Endothelial cell of umbilical vein (primary cell): ENCODE measurements around the gene MRPL4. TPM values are rescaled to one million over a fixed set of nuclear protein-coding genes. Genes with fewer than 3 reads are reported as not detected.

Experiments
- BruUV-seq: library from RNA; stranded (reverse); fragments of 400-500 nt; replicated peaks from 2 replicates; lab custom pipeline; 2021; lab: Mats Ljungman, UMichigan
- CTCF ChIA-PET: fragments of 300-600, 350-600 bp; sonication (Branson Sonifier 250); formaldehyde crosslinking; loops from one replicate; lab custom pipeline; 2021; ENCODE audit warnings: antibody characterized with exemption, inconsistent platforms; lab: Charles Lee
- POLR2A ChIA-PET: fragments of 300-600, 350-600 bp; sonication (Branson Sonifier 250); formaldehyde crosslinking; loops from one replicate; lab custom pipeline; 2021; ENCODE audit warnings: antibody characterized with exemption, inconsistent platforms; lab: Charles Lee
- DNase-seq: peaks from one replicate; pipeline ENCODE4 v3.0.0-alpha.2; 2011; ENCODE audit warnings: low read depth, low spot score
- FAIRE-seq: peaks from 2 replicates; lab custom pipeline; 2011; peaks lifted over from hg19 to GRCh38; lab: Jason Lieb, UNC
- H2AFZ ChIP-seq: 2 replicates; pipeline ENCODE4 v1.6.0; 2012; ENCODE audit warnings: low read depth, low read length, control low read depth, inconsistent platforms
- H3K27ac ChIP-seq: 2 replicates; pipeline ENCODE4 v1.5.1; 2011; ENCODE audit warnings: low read depth, mild to moderate bottlenecking, control low read depth, low read length, moderate library complexity; ENCODE audit not compliant: insufficient read depth
- H3K27me3 ChIP-seq, 2 experiments: 2 replicates each; pipeline versions ENCODE4 v1.6.0 to v1.6.1; 2011; ENCODE audit warnings: low read length in 2 of 2, mixed read lengths in 1 of 2; ENCODE audit not compliant: control insufficient read depth in 2 of 2, insufficient read depth in 2 of 2
- H3K36me3 ChIP-seq, 2 experiments: 2 replicates in 1 of 2; 3 replicates in 1 of 2; pipeline ENCODE4 v1.5.1; 2011; ENCODE audit warnings: low read length in 2 of 2, mild to moderate bottlenecking in 1 of 2, moderate library complexity in 1 of 2; ENCODE audit not compliant: control insufficient read depth in 2 of 2, insufficient read depth in 2 of 2; ENCODE audit errors: extremely low read depth in 1 of 2
- H3K4me1 ChIP-seq: 3 replicates; pipeline ENCODE4 v1.5.1; 2011; ENCODE audit warnings: mild to moderate bottlenecking, low read length; ENCODE audit not compliant: control insufficient read depth, insufficient read depth; ENCODE audit errors: extremely low read depth
- H3K4me2 ChIP-seq: 2 replicates; pipeline ENCODE4 v1.6.1; 2011; ENCODE audit warnings: low read length, control low read depth, mixed read lengths; ENCODE audit not compliant: insufficient read depth
- H3K4me3 ChIP-seq, 3 experiments: fragments of 200-600 bp in 1 of 3; sonication (generic), shearing (Covaris generic) in 1 of 3; replicated peaks in 1 of 3; 2 replicates each; pipeline ENCODE4 v1.5.1; 2011 to 2016; ENCODE audit warnings: control low read depth in 3 of 3, low read length in 3 of 3, mild to moderate bottlenecking in 2 of 3, inconsistent platforms in 1 of 3, low read depth in 1 of 3, moderate library complexity in 1 of 3; ENCODE audit not compliant: insufficient read depth in 1 of 3
- H3K79me2 ChIP-seq: 2 replicates; pipeline ENCODE4 v1.6.0; 2012; ENCODE audit warnings: low read length, inconsistent platforms; ENCODE audit not compliant: control insufficient read depth, insufficient read depth
- H3K9ac ChIP-seq: replicated peaks from 2 replicates; pipeline ENCODE3; 2011; ENCODE audit warnings: low read length, control low read depth; ENCODE audit not compliant: insufficient read depth; ENCODE audit errors: extremely low read depth
- H3K9me1 ChIP-seq: replicated peaks from 3 replicates; pipeline ENCODE4 v1.6.0; 2011; ENCODE audit warnings: mild to moderate bottlenecking, low read length; ENCODE audit not compliant: control insufficient read depth, insufficient read depth; ENCODE audit errors: extremely low read depth
- H3K9me3 ChIP-seq: replicated peaks from 2 replicates; pipeline ENCODE4 v1.5.1; 2012; ENCODE audit warnings: low read length, inconsistent platforms; ENCODE audit not compliant: control insufficient read depth, insufficient read depth
- H4K20me1 ChIP-seq: replicated peaks from 2 replicates; pipeline ENCODE3; 2011; ENCODE audit warnings: mild to moderate bottlenecking, low read length; ENCODE audit not compliant: control insufficient read depth, insufficient read depth; ENCODE audit errors: extremely low read depth
- CTCF ChIP-seq, 2 donors: IDR thresholded peaks; 1 replicate in 1 of 2; 2 replicates in 1 of 2; pipeline ENCODE4 v1.5.1; 2011; ENCODE audit warnings: low read length in 2 of 2, mild to moderate bottlenecking in 2 of 2, moderate library complexity in 2 of 2, control low read depth in 1 of 2, inconsistent platforms in 1 of 2, low read depth in 1 of 2; ENCODE audit not compliant: insufficient read depth in 1 of 2; ENCODE audit errors: extremely low read depth in 1 of 2
- GATA2 ChIP-seq: IDR thresholded peaks from 2 replicates; pipeline ENCODE4 v1.7.0; 2011; ENCODE audit warnings: low read depth, mild to moderate bottlenecking, moderate library complexity, mixed read lengths, low read length; ENCODE audit not compliant: insufficient read length, insufficient read depth
- MYC ChIP-seq: IDR thresholded peaks from one replicate; pipeline ENCODE4 v1.6.1; 2011; ENCODE audit warnings: mild to moderate bottlenecking, low read depth, low read length
- POLR2AphosphoS5 ChIP-seq: IDR thresholded peaks from 2 replicates; pipeline ENCODE4 v1.6.1; 2012; ENCODE audit warnings: low read depth, mild to moderate bottlenecking, control low read depth, low read length, moderate library complexity; ENCODE audit not compliant: insufficient read depth
- dilution Hi-C: fragments of 300-500 bp; cut with MboI; formaldehyde crosslinking; loops from one replicate; pipeline ENCODE4 v1.15.0; 2019; ENCODE audit warnings: low sequenced_read_pairs; ENCODE audit not compliant: extremely low pct_ligation_motif_present
- intact Hi-C: fragments of 100-400 bp; cut with micrococcal nuclease; formaldehyde crosslinking; loops from one replicate; pipeline ENCODE4 v1.10.0; 2022
- polyA plus RNA-seq, 4 experiments: library from polyadenylated mRNA; depleted of rRNA in 3 of 4; stranded (reverse) in 3 of 4; unstranded in 1 of 4; fragments of >200 nt; gene quantifications; 2 replicates each; pipeline versions ENCODE4 v1.2.1 to v1.2.3, GENCODE V29; 2011 to 2012; ENCODE audit warnings: missing spikeins in 1 of 4
- total RNA-seq: library from RNA; stranded (reverse); gene quantifications from 2 replicates; pipeline ENCODE4 v1.2.3, GENCODE V29; 2021

The MRPL4 gene
- total and polyA plus RNA-seq, 2 donors (not counting 3 experiments of a cell fraction or from before 2014, with no cell fraction given): 70.4 to 118 TPM

GRCh38 chr19:10228920-10229319 lies 23.1 kb upstream of the MRPL4 start:
- H4K20me1 ChIP-seq: no peaks in the 10 kb centered on the region
- peak; percentile 47 for FAIRE-seq
- H3K9me1 ChIP-seq: no peaks in the 10 kb centered on the region
- no peaks in the 10 kb centered on the region for H3K9me3 ChIP-seq
- H3K4me3 ChIP-seq: no peak overlapping the region
- H3K79me2 ChIP-seq: no peaks in the 10 kb centered on the region
- H3K27me3 ChIP-seq: no peaks in the 10 kb centered on the region
- dilution Hi-C loops: no loop called here
- POLR2A ChIA-PET: no interaction called here
- H3K36me3 ChIP-seq: no peaks in the 10 kb centered on the region
- intact Hi-C loops: loop anchor here (1.0 kb wide), 1 partner anchor 21 kb away; no protein-coding TSS in a partner anchor
- CTCF ChIA-PET: interaction anchor here (0.6 to 7.0 kb wide), 18 partner anchors 9 to 1114 kb away, joined by 3 to 48 read pairs (median 6); partner anchors contain the start of gene DNMT1
- no peak overlapping the region for H3K27ac ChIP-seq
- no peak overlapping the region for H3K4me2 ChIP-seq
- TF ChIP-seq MYC: no peak
- peak; percentile 43 to 51 for TF ChIP-seq CTCF (IDR thresholded peaks at IDR 0.05; ENCODE audit: extremely low read depth in 1 of 2, insufficient read depth in 1 of 2, low read depth in 1 of 2, low read length in 2 of 2)
- no peak for TF ChIP-seq GATA2
- DNase-seq: peak; percentile 18
- no peak overlapping the region for H2AFZ ChIP-seq
- no peak overlapping the region for H3K9ac ChIP-seq
- no TSS peak for BruUV-seq
- peaks cover 6% of the 10 kb centered on the region for H3K4me1 ChIP-seq

GRCh38 chr19:10230173-10230860 lies 21.7 kb upstream of the MRPL4 start:
- H3K9me3 ChIP-seq: no peaks in the 10 kb centered on the region
- FAIRE-seq (peak; percentile 18), DNase-seq (no peak)
- peak overlapping the region; percentile 44 to 71 (median 68) for H3K4me3 ChIP-seq
- BruUV-seq: no TSS peak
- H3K79me2 ChIP-seq: no peaks in the 10 kb centered on the region
- ChIA-PET CTCF (interaction anchor here (7.0 kb wide), 1 partner anchor 20 kb away, joined by 48 read pairs; no protein-coding TSS in a partner anchor), POLR2A (no interaction called here)
- H3K27me3 ChIP-seq: no peaks in the 10 kb centered on the region
- H4K20me1 ChIP-seq: no peaks in the 10 kb centered on the region
- no peaks in the 10 kb centered on the region for H3K9me1 ChIP-seq
- intact Hi-C loops (loop anchor here (2.0 kb wide), 1 partner anchor 36 kb away; the partner anchor contains the start of gene DNMT1), dilution Hi-C loops (no loop called here)
- H3K4me2 ChIP-seq: peak overlapping the region; percentile 73
- no peak overlapping the region for H3K27ac ChIP-seq
- peaks cover 6% of the 10 kb centered on the region for H3K4me1 ChIP-seq
- H3K9ac ChIP-seq: peak overlapping the region; percentile 61
- peak overlapping the region; percentile 87 for H2AFZ ChIP-seq
- TF ChIP-seq POLR2AphosphoS5: no peak
- peak in 1 of 2 donors; percentile 1 for TF ChIP-seq CTCF (IDR thresholded peaks at IDR 0.05; ENCODE audit: extremely low read depth in 1 of 2, insufficient read depth in 1 of 2, low read depth in 1 of 2, low read length in 2 of 2)
- H3K36me3 ChIP-seq: no peaks in the 10 kb centered on the region
